Left lung (tissue), 10 donors: Measurements from ENCODE around the gene RBFOX2. TPM values are rescaled to one million over a fixed set of nuclear protein-coding genes. Genes with fewer than 3 reads are reported as not detected.
A peak's percentile ranks its signal among the peaks of the same experiment; 100 is the strongest.

Experiments used
- ATAC-seq: fragments of 200-7000 bp; cut with Tn5 transposase; one replicate; pipeline ENCODE4 v1.9.1; 2020; ENCODE audit warnings: moderate library complexity
- DNase-seq, 4 donors: peaks; one replicate each; pipeline ENCODE4 v3.0.0-alpha.2; 2013 to 2020
- H3K27ac ChIP-seq, 2 donors: fragments of 200-600 bp; sonication (generic) in 1 of 2; one replicate each; pipeline versions ENCODE4 v1.5.0 to v1.8.0; 2020 to 2021
- H3K27me3 ChIP-seq, 2 donors: fragments of 200-600 bp; sonication (generic) in 1 of 2; one replicate each; pipeline versions ENCODE4 v1.5.0 to v1.8.0; 2020 to 2021
- H3K36me3 ChIP-seq, 2 donors: fragments of 200-600 bp; sonication (generic) in 1 of 2; one replicate each; pipeline versions ENCODE4 v1.5.0 to v1.8.0; 2020 to 2021
- H3K4me1 ChIP-seq, 2 donors: fragments of 200-600 bp; one replicate each; pipeline ENCODE4 v1.8.0; 2021
- H3K4me3 ChIP-seq, 2 donors: fragments of 200-600 bp; sonication (generic) in 1 of 2; one replicate each; pipeline versions ENCODE4 v1.5.0 to v1.8.0; 2020 to 2021; ENCODE audit warnings: mild to moderate bottlenecking in 1 of 2
- H3K9me3 ChIP-seq, 2 donors: fragments of 200-600 bp; sonication (generic) in 1 of 2; one replicate each; pipeline versions ENCODE4 v1.5.0 to v1.8.0; 2020 to 2021
- intact Hi-C, 2 donors: fragments of 100-400 bp; cut with DNase I; formaldehyde crosslinking; loops; one replicate each; pipeline versions ENCODE4 v1.11.2 to v1.14.2; 2022
- polyA plus RNA-seq, 6 donors: library from polyadenylated mRNA; unstranded; fragments of 120-200 nt; gene quantifications; one replicate each; pipeline ENCODE4 v1.2.1, GENCODE V29; 2013; ENCODE audit not compliant: insufficient read length in 6 of 6
- total RNA-seq, 2 donors: library from RNA; stranded (reverse); fragmentation: NEBNext Ultra II Directional; extraction: Animal tissue kit (Norgen Biotek cat#: 25700); gene quantifications; one replicate each; pipeline ENCODE4 v1.2.1, GENCODE V29; 2021
- TF ChIP-seq, protein P1 (sequence below), 2 donors: fragments of 200-600 bp; sonication (generic) in 1 of 2; IDR thresholded peaks; one replicate each; pipeline versions ENCODE4 v1.5.0 to v1.8.0; 2021; ENCODE audit warnings: antibody characterized with exemption in 2 of 2
- donor health status: DM: no; HTN: yes; CAD: no.
- donor health status: DM: no; HTN: no; CAD: no.

Gene RBFOX2
- total and polyA plus RNA-seq, 8 donors: 63.1 to 171 (median 154) TPM

DNA sequence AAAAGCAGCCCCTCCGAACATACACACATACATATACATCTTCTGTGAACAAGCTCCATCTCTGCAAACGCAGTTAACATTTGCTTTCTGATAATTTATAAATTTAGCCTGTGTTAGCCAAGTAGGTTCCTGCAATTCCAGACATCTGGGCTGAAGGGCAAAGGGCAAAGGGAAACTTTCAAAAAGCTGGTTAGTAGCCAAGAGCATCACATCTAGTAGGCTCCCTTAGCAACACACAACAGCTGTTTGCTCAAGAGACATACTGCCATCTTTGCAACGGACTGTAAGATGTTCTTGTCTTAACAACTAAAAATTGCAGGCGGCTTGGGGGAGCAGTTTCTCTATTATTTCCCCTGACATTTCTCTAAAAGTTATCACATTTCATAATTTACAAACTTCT is 134.9 kb downstream of the RBFOX2 start:
- H3K4me3 ChIP-seq: no peak overlapping the region
- ATAC-seq (no peak), DNase-seq (peak in 2 of 4 donors; percentile 53 to 83)
- TF ChIP-seq, protein P1, sequence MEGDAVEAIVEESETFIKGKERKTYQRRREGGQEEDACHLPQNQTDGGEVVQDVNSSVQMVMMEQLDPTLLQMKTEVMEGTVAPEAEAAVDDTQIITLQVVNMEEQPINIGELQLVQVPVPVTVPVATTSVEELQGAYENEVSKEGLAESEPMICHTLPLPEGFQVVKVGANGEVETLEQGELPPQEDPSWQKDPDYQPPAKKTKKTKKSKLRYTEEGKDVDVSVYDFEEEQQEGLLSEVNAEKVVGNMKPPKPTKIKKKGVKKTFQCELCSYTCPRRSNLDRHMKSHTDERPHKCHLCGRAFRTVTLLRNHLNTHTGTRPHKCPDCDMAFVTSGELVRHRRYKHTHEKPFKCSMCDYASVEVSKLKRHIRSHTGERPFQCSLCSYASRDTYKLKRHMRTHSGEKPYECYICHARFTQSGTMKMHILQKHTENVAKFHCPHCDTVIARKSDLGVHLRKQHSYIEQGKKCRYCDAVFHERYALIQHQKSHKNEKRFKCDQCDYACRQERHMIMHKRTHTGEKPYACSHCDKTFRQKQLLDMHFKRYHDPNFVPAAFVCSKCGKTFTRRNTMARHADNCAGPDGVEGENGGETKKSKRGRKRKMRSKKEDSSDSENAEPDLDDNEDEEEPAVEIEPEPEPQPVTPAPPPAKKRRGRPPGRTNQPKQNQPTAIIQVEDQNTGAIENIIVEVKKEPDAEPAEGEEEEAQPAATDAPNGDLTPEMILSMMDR (IDR thresholded peaks at IDR 0.05): no peak
- intact Hi-C loops: no loop called here
- H3K36me3 ChIP-seq: no peaks in the 10 kb centered on the region
- H3K9me3 ChIP-seq: no peaks in the 10 kb centered on the region
- peaks cover 7 to 13% of the 10 kb centered on the region in 2 donors for H3K4me1 ChIP-seq
- no peaks in the 10 kb centered on the region for H3K27me3 ChIP-seq
- H3K27ac ChIP-seq: peak overlapping the region in 1 of 2 donors; percentile 23

DNA sequence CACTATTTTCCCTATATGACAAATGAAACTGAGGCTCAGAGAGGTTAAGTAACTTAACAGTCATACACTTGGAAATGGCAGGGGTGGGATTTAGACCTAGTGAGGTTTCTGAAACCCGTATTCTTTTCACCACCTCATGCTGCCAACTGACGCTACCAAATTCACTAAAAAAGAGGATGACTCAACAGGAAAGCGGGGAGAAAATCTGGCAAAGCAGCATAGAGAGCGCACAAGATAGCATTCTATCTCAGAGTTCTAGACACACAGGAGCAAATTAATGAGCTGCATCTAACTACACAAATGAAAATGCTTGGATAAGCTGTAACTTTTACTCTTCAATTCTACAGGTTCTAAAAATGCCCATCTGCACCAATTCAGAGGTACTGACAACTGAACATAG is 136.4 kb downstream of the RBFOX2 start:
- H3K27ac ChIP-seq: no peak overlapping the region
- ATAC-seq: no peak
- intact Hi-C loops: no loop called here

DNA sequence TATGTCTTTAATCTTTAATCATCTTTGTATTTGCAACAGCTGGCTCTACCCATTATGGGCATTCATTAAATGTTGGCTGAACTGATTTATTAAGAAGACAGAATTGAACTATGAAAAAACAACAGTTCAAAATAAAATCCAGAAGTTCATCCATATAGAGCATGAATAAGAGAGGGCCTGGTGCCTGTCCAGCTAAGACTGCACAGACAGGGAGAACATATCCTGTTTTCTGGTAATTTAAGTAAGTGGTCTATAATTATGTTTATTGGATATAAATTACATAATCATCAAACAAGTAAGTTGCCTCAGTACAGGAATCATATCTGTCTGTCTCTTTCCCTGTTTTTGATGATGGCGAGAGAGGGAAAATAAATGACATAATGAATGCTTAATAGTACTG is 137.2 kb downstream of the RBFOX2 start:
- Histone ChIP-seq H3K27me3 (no peaks in the 10 kb centered on the region), H3K4me3 (no peak overlapping the region), H3K36me3 (no peaks in the 10 kb centered on the region), H3K27ac (no peak overlapping the region), H3K9me3 (no peaks in the 10 kb centered on the region), H3K4me1 (peaks cover 7 to 13% of the 10 kb centered on the region in 2 donors)
- intact Hi-C loops: no loop called here
- ATAC-seq (no peak), DNase-seq (no peak)
- TF ChIP-seq, protein P1 (IDR thresholded peaks at IDR 0.05): no peak

More for the DNA sequence above, 136.4 kb downstream of the RBFOX2 start:
- no peak for DNase-seq
- no peaks in the 10 kb centered on the region for H3K27me3 ChIP-seq
- no peaks in the 10 kb centered on the region for H3K36me3 ChIP-seq
- H3K4me3 ChIP-seq: no peak overlapping the region
- no peaks in the 10 kb centered on the region for H3K9me3 ChIP-seq
- TF ChIP-seq, protein P1 (IDR thresholded peaks at IDR 0.05): no peak
- H3K4me1 ChIP-seq: peaks cover 7 to 13% of the 10 kb centered on the region in 2 donors

DNA sequence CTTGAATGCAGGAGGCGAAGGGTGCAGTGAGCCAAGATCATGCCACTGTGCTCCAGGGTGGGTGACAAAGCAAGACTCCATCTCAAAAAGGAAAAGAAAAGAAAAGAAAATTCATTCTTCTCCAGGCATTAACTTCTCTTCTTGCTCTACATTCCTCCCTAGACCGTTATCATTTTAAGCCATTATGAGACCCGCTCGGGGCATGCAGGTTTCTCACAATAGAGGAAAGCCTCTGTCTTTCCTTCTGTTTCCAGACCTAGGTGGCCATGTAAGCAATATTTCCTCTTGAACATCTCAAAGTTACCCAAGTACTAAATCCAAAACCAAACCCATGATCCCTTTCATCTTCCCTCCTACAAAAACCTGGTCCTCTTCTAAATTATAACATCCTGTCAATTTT is 139.6 kb downstream of the RBFOX2 start:
- Histone ChIP-seq H3K27ac (no peak overlapping the region), H3K36me3 (no peaks in the 10 kb centered on the region), H3K4me3 (no peak overlapping the region), H3K9me3 (no peaks in the 10 kb centered on the region), H3K27me3 (no peaks in the 10 kb centered on the region), H3K4me1 (no peaks in the 10 kb centered on the region)
- DNase-seq (no peak), ATAC-seq (no peak)
- intact Hi-C loops: no loop called here
- TF ChIP-seq, protein P1 (IDR thresholded peaks at IDR 0.05): no peak

DNA sequence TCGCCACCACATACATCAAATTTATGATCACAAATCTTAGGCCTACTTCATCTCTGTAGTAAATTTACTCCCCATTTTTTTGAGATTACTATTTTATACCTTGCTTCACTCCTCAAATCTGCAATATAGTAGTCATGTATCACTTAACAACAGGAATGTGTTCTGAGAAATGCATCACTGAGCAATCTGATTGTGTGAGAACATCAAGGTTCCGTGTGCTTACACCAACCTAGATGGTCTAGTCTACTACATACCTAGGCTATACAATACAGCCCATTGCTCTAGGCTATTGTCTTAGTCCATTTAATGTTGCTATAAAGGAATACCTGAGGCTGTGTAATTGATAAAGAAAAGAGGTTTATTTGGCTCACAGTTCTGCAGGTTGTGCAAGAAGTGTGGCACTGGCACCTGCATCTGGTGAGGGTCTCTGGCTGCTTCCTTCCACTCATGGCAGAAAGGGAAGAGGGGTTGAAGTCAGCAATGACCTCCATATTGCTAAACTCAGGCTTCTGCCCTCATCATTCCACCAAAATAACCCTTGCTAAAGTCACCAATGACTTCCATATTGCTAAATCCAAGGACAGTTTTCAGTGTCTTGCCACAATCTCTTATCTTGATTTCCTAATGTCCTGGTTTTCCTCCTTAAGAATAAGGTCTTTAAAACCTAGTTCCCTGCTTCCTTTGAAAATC is 140.3 kb downstream of the RBFOX2 start:
- H3K9me3 ChIP-seq: no peaks in the 10 kb centered on the region
- no peak overlapping the region for H3K4me3 ChIP-seq
- H3K4me1 ChIP-seq: peaks cover under 1 to 5% of the 10 kb centered on the region in 2 donors
- intact Hi-C loops: no loop called here
- TF ChIP-seq, protein P1 (IDR thresholded peaks at IDR 0.05): no peak
- ATAC-seq (no peak), DNase-seq (no peak)
- no peaks in the 10 kb centered on the region for H3K36me3 ChIP-seq
- H3K27ac ChIP-seq: no peak overlapping the region
- H3K27me3 ChIP-seq: no peaks in the 10 kb centered on the region
